Lung (tissue), 12 donors: ENCODE measurements around the gene C8A. TPM values are rescaled to one million over a fixed set of nuclear protein-coding genes. Genes with fewer than 3 reads are reported as not detected.
A peak's percentile ranks its signal among the peaks of the same experiment; 100 is the strongest.

Experiments
- ATAC-seq: fragments of 200-7000 bp; cut with Tn5 transposase; one replicate; pipeline ENCODE4 v1.9.1; 2020; ENCODE audit warnings: moderate number of reproducible peaks; ENCODE audit not compliant: insufficient read depth, low FRiP score
- DNase-seq, 3 donors: peaks; one replicate each; pipeline ENCODE4 v3.0.0-alpha.2; 2013 to 2017
- H3K27ac ChIP-seq, 2 donors: one replicate each; pipeline ENCODE4 v1.5.1; 2013; ENCODE audit warnings: mild to moderate bottlenecking in 2 of 2, moderate library complexity in 2 of 2, control low read depth in 1 of 2, inconsistent platforms in 1 of 2, low read depth in 1 of 2, low read length in 1 of 2
- H3K27me3 ChIP-seq, 3 donors: one replicate each; pipeline ENCODE4 v1.5.1; 2013; ENCODE audit warnings: low read length in 2 of 3; ENCODE audit not compliant: control insufficient read depth in 3 of 3, insufficient read depth in 3 of 3
- H3K36me3 ChIP-seq, 4 donors: one replicate each; pipeline ENCODE4 v1.5.1; 2013; ENCODE audit warnings: low read length in 4 of 4, mild to moderate bottlenecking in 1 of 4, moderate library complexity in 1 of 4; ENCODE audit not compliant: control insufficient read depth in 4 of 4, insufficient read depth in 4 of 4
- H3K4me1 ChIP-seq, 5 donors: one replicate each; pipeline ENCODE4 v1.5.1; 2013; ENCODE audit warnings: low read length in 5 of 5, mild to moderate bottlenecking in 2 of 5, moderate library complexity in 1 of 5; ENCODE audit not compliant: control insufficient read depth in 5 of 5, insufficient read depth in 5 of 5
- H3K4me3 ChIP-seq: one replicate; pipeline ENCODE4 v1.5.1; 2013; ENCODE audit warnings: mild to moderate bottlenecking, control low read depth, moderate library complexity
- H3K9ac ChIP-seq, 2 donors: one replicate each; pipeline ENCODE4 v1.5.1; 2013; ENCODE audit warnings: low read length in 2 of 2, control low read depth in 1 of 2; ENCODE audit not compliant: insufficient read depth in 1 of 2
- H3K9me3 ChIP-seq, 4 donors: one replicate each; pipeline ENCODE4 v1.5.1; 2013; ENCODE audit warnings: low read length in 3 of 4, mild to moderate bottlenecking in 1 of 4, moderate library complexity in 1 of 4; ENCODE audit not compliant: control insufficient read depth in 4 of 4, insufficient read depth in 3 of 4
- CTCF ChIP-seq: IDR thresholded peaks from 2 replicates; pipeline ENCODE4 v1.5.1; 2012; ENCODE audit warnings: mild to moderate bottlenecking; ENCODE audit errors: control extremely low read depth, extremely low read depth
- WGBS, 2 donors: extraction: QIAGEN DNeasy Blood & Tissue Kit; methylation state at CpG; one replicate each; pipeline ENCODE4 v1.1.7; 2013; 5-methylcytosine and 5-hydroxymethylcytosine counted together
- polyA plus RNA-seq, 2 donors: library from polyadenylated mRNA; stranded (reverse); fragments of 200-250 nt; gene quantifications; one replicate each; pipeline ENCODE4 v1.2.1, GENCODE V29; 2013
- total RNA-seq, 2 donors: library from RNA; depleted of rRNA in 1 of 2; stranded (reverse); fragments of >200 nt in 1 of 2; gene quantifications; one replicate each; pipeline ENCODE4 v1.2.1, GENCODE V29; 2014 to 2021
- donor health status: control.
- donor health status: control.
- donor health status: Bipolar disorder and iron deficiency.
- donor health status: healthy.
- donor health status: DM: yes; HTN: yes; CAD: no.

The C8A gene
- total and polyA plus RNA-seq, 4 donors, result 0.12 to 1.4 TPM; not detected in 2

GRCh38 chr1:56820755-56821461, 33.7 kb upstream of the C8A start:
- Histone ChIP-seq H3K27ac (no peak overlapping the region), H3K27me3 (no peaks in the 10 kb centered on the region), H3K36me3 (no peaks in the 10 kb centered on the region), H3K9me3 (no peaks in the 10 kb centered on the region), H3K4me1 (peaks cover 0 to 22% (median 8%) of the 10 kb centered on the region in 5 donors), H3K4me3 (no peak overlapping the region), H3K9ac (no peak overlapping the region)
- DNase-seq, result peak; percentile 86 to 89 (median 87)
- peak; percentile 75 for ATAC-seq
- TF ChIP-seq CTCF, result peak; percentile 69
- WGBS, 2 donors, result 16 to 17% methylated on average over 7 of the region's 7 CpGs

GRCh38 chr1:56821462-56821797, 33.2 kb upstream of the C8A start:
- DNase-seq, result peak; percentile 53 to 90 (median 90)
- Histone ChIP-seq H3K27me3 (no peaks in the 10 kb centered on the region), H3K4me3 (no peak overlapping the region), H3K9me3 (no peaks in the 10 kb centered on the region), H3K27ac (no peak overlapping the region), H3K9ac (no peak overlapping the region), H3K4me1 (peaks cover 0 to 22% (median 8%) of the 10 kb centered on the region in 5 donors), H3K36me3 (no peaks in the 10 kb centered on the region)
- 0% methylated on average over 1 of the region's 1 CpG for WGBS, 2 donors
- no peak for TF ChIP-seq CTCF
- peak; percentile 30 for ATAC-seq

- Histone ChIP-seq H3K27ac (no peak overlapping the region), H3K4me1 (peaks cover 0 to 17% (median 5%) of the 10 kb centered on the region in 5 donors), H3K36me3 (no peaks in the 10 kb centered on the region), H3K4me3 (no peak overlapping the region), H3K27me3 (no peaks in the 10 kb centered on the region), H3K9me3 (no peaks in the 10 kb centered on the region), H3K9ac (no peak overlapping the region)
- ATAC-seq (no peak), DNase-seq (no peak)
- 71 to 97% methylated on average over 2 of the region's 2 CpGs for WGBS, 2 donors
- no peak for TF ChIP-seq CTCF
Observed at GRCh38 chr1:56824271-56824670, 30.3 kb upstream of the C8A start.

GRCh38 chr1:56824938-56825337, 29.7 kb upstream of the C8A start:
- Histone ChIP-seq H3K27me3 (no peaks in the 10 kb centered on the region), H3K9me3 (no peaks in the 10 kb centered on the region), H3K36me3 (no peaks in the 10 kb centered on the region), H3K4me1 (peaks cover 0 to 17% (median 5%) of the 10 kb centered on the region in 5 donors), H3K4me3 (no peak overlapping the region), H3K27ac (no peak overlapping the region), H3K9ac (no peak overlapping the region)
- TF ChIP-seq CTCF, result no peak
- ATAC-seq (no peak), DNase-seq (no peak)
- 95 to 96% methylated on average over 1 of the region's 1 CpG for WGBS, 2 donors
